Panc1 (cell line): Measurements from ENCODE around the gene TRIM62. TPM values are rescaled to one million over a fixed set of nuclear protein-coding genes. Genes with fewer than 3 reads are reported as not detected.

Experiments used
- ATAC-seq: fragments of 200-7000 bp; cut with Tn5 transposase; 2 replicates; pipeline ENCODE4 v1.9.1; 2020; ENCODE audit warnings: mild to moderate bottlenecking, moderate library complexity
- Bru-seq: library from RNA; stranded (reverse); fragments of 400-500 nt; gene quantifications from one replicate; lab custom pipeline; 2021; lab: Mats Ljungman, UMichigan
- BruChase-seq, 2 experiments: library from RNA; stranded (reverse); fragments of 400-500 nt; gene quantifications; one replicate each; lab custom pipeline; 2021; lab: Mats Ljungman, UMichigan
- BruUV-seq: library from RNA; stranded (reverse); fragments of 400-500 nt; replicated peaks from 2 replicates; lab custom pipeline; 2021; lab: Mats Ljungman, UMichigan
- CTCF ChIA-PET: fragments of 300-600 bp; sonication (Branson Sonifier 250); formaldehyde crosslinking; loops from one replicate; lab custom pipeline; 2022; ENCODE audit warnings: antibody characterized with exemption; lab: Charles Lee
- POLR2A ChIA-PET: fragments of 300-600 bp; sonication (Branson Sonifier 250); formaldehyde crosslinking; loops from one replicate; lab custom pipeline; 2022; ENCODE audit warnings: antibody characterized with exemption; lab: Charles Lee
- DNase-seq: peaks from one replicate; pipeline ENCODE4 v3.0.0-alpha.2; 2010; ENCODE audit warnings: low read depth, low spot score
- H3K27ac ChIP-seq: 2 replicates; pipeline ENCODE4 v1.5.1; 2011; ENCODE audit warnings: mild to moderate bottlenecking, low read length, inconsistent platforms
- H3K27me3 ChIP-seq: fragments of 200-500 bp; sonication (Bioruptor generic); 2 replicates; pipeline ENCODE4 v1.6.0; 2014; ENCODE audit warnings: low read length, inconsistent platforms; ENCODE audit not compliant: control insufficient read depth, insufficient read depth
- H3K36me3 ChIP-seq: fragments of 200-500 bp; sonication (Bioruptor generic); 2 replicates; pipeline ENCODE4 v1.5.1; 2014; ENCODE audit warnings: inconsistent platforms, mild to moderate bottlenecking, low read length, moderate library complexity; ENCODE audit not compliant: control insufficient read depth, insufficient read depth
- H3K4me1 ChIP-seq: 2 replicates; pipeline ENCODE4 v1.5.1; 2011; ENCODE audit warnings: inconsistent platforms, mild to moderate bottlenecking, low read length, moderate library complexity; ENCODE audit not compliant: control insufficient read depth, insufficient read depth
- H3K4me3 ChIP-seq, 2 experiments: 2 replicates each; pipeline ENCODE4 v1.5.1; 2011 to 2012; ENCODE audit warnings: low read depth in 2 of 2, low read length in 2 of 2, mild to moderate bottlenecking in 2 of 2, inconsistent platforms in 1 of 2, moderate library complexity in 1 of 2
- H3K9me3 ChIP-seq: fragments of 200-500 bp; sonication (Bioruptor generic); 2 replicates; pipeline ENCODE4 v1.5.1; 2014; ENCODE audit warnings: low read depth, mild to moderate bottlenecking, inconsistent platforms, low read length, moderate library complexity; ENCODE audit not compliant: control insufficient read depth, insufficient read depth
- POLR2AphosphoS5 ChIP-seq: IDR thresholded peaks from 2 replicates; pipeline ENCODE4 v1.6.1; 2012; ENCODE audit warnings: mild to moderate bottlenecking, low read depth, low read length, moderate library complexity
- SIN3A ChIP-seq: IDR thresholded peaks from 2 replicates; pipeline ENCODE4 v1.6.1; 2012; ENCODE audit warnings: low read depth, mild to moderate bottlenecking, low read length, moderate library complexity, borderline replicate concordance; ENCODE audit not compliant: insufficient read depth
- TCF7L2 ChIP-seq: IDR thresholded peaks from 2 replicates; pipeline ENCODE4 v1.6.1; 2011; ENCODE audit warnings: mild to moderate bottlenecking, low read depth, low read length, inconsistent platforms
- in situ Hi-C: cut with HindIII; loops from 2 replicates; pipeline ENCODE4 v1.10.0; 2016; ENCODE audit warnings: low sequenced_read_pairs, low pct_unique_long_range_greater_than_20kb
- intact Hi-C: fragments of 100-400 bp; cut with micrococcal nuclease; formaldehyde crosslinking; loops from one replicate; pipeline ENCODE4 v1.10.0; 2022; ENCODE audit not compliant: unreplicated experiment
- long read RNA-seq: library from polyadenylated mRNA; unstranded; transcript quantifications from one replicate; pipeline ENCODE4 v2.0.0, GENCODE V29; 2021; ENCODE audit not compliant: unreplicated experiment
- polyA plus RNA-seq: library from polyadenylated mRNA; unstranded; fragments of >200 nt; gene quantifications from one replicate; pipeline ENCODE4 v1.2.1, GENCODE V29; 2012; ENCODE audit warnings: missing spikeins; ENCODE audit not compliant: insufficient read length
- total RNA-seq: library from RNA; stranded (reverse); gene quantifications from one replicate; pipeline ENCODE4 v1.2.1, GENCODE V29; 2021; ENCODE audit not compliant: unreplicated experiment
- TF ChIP-seq, protein P1 (sequence below): fragments of 450-650 bp; IDR thresholded peaks from 2 replicates; pipeline ENCODE4 v1.5.1; 2017; ENCODE audit warnings: mild to moderate bottlenecking
- TF ChIP-seq, protein P2 (sequence below), 2 experiments: IDR thresholded peaks; 2 replicates each; pipeline ENCODE4 v1.6.1; 2011 to 2012; ENCODE audit warnings: low read depth in 2 of 2, control low read depth in 1 of 2, low read length in 1 of 2, mild to moderate bottlenecking in 1 of 2, moderate library complexity in 1 of 2; ENCODE audit not compliant: insufficient read depth in 1 of 2

TRIM62 gene
- 7.4 TPM for total RNA-seq
- 9.5 TPM for polyA plus RNA-seq
- percentile 53 among the genes with signal in this experiment for Bru-seq, nascent RNA
- BruChase-seq, experiment 1, labeled RNA remaining after a 2-hour chase, result percentile 52 among the genes with signal in this experiment
- BruChase-seq, experiment 2, labeled RNA remaining after a 6-hour chase, result percentile 52 among the genes with signal in this experiment
- long read RNA-seq, transcript TRIM62-201 (5 exons, 3,437 nt), result major isoform, 5 of 15 reads
- long read RNA-seq, partial matches to known transcripts, result 1 of 15 reads
- long read RNA-seq, other reads (novel, unspliced or antisense), result 9 of 15 reads

DNA sequence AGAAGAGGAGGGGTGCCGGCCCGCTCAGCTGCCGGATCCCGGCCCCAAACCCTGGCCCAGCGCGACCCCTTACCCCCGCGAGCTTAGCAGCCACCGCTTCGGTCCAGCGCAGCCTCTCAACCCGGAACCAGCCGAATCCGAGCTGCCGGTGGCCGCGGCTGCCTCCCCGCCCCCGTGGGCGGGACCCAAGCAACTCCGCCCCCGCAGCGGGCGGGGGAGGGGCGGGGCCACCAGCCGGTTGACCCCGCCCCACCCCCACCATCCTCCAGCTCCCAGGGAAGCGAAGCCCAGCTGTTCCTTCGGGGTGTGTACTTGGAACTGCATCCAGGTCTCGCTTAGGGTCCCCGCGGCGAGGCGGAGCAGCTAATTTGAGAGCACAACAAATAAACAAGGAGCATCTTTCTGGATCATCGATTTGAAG, at the start of gene TRIM62:
TSS of gene TRIM62 (minus strand) at position 123 of the 421 bp plus-strand sequence. CDS start 611 bp downstream, outside the sequence.
- H3K36me3 ChIP-seq, result no peaks in the 10 kb centered on the region
- H3K4me1 ChIP-seq, result peaks cover 8% of the 10 kb centered on the region
- TF ChIP-seq SIN3A (peak; percentile 56; the same call in 1 of the 2 replicates), TCF7L2 (no peak), POLR2AphosphoS5 (no peak)
- TF ChIP-seq, protein P1, sequence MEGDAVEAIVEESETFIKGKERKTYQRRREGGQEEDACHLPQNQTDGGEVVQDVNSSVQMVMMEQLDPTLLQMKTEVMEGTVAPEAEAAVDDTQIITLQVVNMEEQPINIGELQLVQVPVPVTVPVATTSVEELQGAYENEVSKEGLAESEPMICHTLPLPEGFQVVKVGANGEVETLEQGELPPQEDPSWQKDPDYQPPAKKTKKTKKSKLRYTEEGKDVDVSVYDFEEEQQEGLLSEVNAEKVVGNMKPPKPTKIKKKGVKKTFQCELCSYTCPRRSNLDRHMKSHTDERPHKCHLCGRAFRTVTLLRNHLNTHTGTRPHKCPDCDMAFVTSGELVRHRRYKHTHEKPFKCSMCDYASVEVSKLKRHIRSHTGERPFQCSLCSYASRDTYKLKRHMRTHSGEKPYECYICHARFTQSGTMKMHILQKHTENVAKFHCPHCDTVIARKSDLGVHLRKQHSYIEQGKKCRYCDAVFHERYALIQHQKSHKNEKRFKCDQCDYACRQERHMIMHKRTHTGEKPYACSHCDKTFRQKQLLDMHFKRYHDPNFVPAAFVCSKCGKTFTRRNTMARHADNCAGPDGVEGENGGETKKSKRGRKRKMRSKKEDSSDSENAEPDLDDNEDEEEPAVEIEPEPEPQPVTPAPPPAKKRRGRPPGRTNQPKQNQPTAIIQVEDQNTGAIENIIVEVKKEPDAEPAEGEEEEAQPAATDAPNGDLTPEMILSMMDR, result no peak
- TF ChIP-seq, protein P2, sequence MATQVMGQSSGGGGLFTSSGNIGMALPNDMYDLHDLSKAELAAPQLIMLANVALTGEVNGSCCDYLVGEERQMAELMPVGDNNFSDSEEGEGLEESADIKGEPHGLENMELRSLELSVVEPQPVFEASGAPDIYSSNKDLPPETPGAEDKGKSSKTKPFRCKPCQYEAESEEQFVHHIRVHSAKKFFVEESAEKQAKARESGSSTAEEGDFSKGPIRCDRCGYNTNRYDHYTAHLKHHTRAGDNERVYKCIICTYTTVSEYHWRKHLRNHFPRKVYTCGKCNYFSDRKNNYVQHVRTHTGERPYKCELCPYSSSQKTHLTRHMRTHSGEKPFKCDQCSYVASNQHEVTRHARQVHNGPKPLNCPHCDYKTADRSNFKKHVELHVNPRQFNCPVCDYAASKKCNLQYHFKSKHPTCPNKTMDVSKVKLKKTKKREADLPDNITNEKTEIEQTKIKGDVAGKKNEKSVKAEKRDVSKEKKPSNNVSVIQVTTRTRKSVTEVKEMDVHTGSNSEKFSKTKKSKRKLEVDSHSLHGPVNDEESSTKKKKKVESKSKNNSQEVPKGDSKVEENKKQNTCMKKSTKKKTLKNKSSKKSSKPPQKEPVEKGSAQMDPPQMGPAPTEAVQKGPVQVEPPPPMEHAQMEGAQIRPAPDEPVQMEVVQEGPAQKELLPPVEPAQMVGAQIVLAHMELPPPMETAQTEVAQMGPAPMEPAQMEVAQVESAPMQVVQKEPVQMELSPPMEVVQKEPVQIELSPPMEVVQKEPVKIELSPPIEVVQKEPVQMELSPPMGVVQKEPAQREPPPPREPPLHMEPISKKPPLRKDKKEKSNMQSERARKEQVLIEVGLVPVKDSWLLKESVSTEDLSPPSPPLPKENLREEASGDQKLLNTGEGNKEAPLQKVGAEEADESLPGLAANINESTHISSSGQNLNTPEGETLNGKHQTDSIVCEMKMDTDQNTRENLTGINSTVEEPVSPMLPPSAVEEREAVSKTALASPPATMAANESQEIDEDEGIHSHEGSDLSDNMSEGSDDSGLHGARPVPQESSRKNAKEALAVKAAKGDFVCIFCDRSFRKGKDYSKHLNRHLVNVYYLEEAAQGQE (IDR thresholded peaks at IDR 0.05; ENCODE audit: insufficient read depth in 1 of 2, low read depth in 2 of 2, low read length in 1 of 2), result no peak
- H3K4me3 ChIP-seq, result peak within 1 kb of the TSS; percentile 61 to 70
- ChIA-PET CTCF (interaction anchor here (0.6 to 1.3 kb wide), 4 partner anchors 55 to 122 kb away, joined by 3 to 5 read pairs (median 4); no protein-coding TSS in a partner anchor), POLR2A (interaction anchor here (0.7 kb wide), 1 partner anchor 9 kb away, joined by 4 read pairs; no protein-coding TSS in a partner anchor)
- 0 out of 2 replicates have a peak within 1 kb of the TSS, but pooled peaks have one; percentile 39 for H3K27ac ChIP-seq
- DNase-seq, result no peak
- H3K27me3 ChIP-seq, result peaks cover 3% of the 10 kb centered on the region; the same call in 1 of the 2 replicates
- no peaks in the 10 kb centered on the region for H3K9me3 ChIP-seq
- peak; percentile 72 for ATAC-seq
- intact Hi-C loops (no loop called here), in situ Hi-C loops (no loop called here)
- BruUV-seq, result no TSS peak

DNA sequence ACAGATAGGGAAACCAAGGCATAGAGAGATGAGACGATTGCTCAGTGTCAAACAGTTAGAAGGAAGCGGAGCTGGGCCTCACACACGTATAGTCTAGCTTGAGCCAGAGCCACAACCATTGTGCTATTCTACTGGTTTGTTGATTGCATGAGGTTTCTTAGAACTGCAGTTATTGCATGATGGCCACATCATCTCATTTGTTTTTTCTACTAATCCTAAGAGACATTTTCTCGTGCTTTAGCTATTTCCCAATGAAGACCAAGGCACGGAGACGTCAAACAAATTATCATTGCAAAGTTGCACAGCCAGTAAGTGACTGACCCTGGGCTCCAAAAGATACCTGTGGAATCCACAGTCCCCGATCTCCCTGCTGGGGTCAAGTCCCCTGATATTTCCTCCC, 49.3 kb upstream of the TRIM62 start:
- H3K27me3 ChIP-seq, result peaks cover 4% of the 10 kb centered on the region; the same call in 1 of the 2 replicates
- no peak overlapping the region for H3K4me3 ChIP-seq
- no peaks in the 10 kb centered on the region for H3K36me3 ChIP-seq
- no peaks in the 10 kb centered on the region for H3K4me1 ChIP-seq
- ChIA-PET CTCF (no interaction called here), POLR2A (no interaction called here)
- no peaks in the 10 kb centered on the region for H3K9me3 ChIP-seq
- DNase-seq (no peak), ATAC-seq (no peak)
- BruUV-seq, result no TSS peak
- in situ Hi-C loops, result no loop called here
- no peak overlapping the region for H3K27ac ChIP-seq
- intact Hi-C loops, result no loop called here
- TF ChIP-seq, protein P2 (IDR thresholded peaks at IDR 0.05; ENCODE audit: insufficient read depth in 1 of 2, low read depth in 2 of 2, low read length in 1 of 2), result no peak
- no peak for TF ChIP-seq SIN3A
- TF ChIP-seq, protein P1, result no peak
- TF ChIP-seq TCF7L2, result no peak
- TF ChIP-seq POLR2AphosphoS5, result no peak
